NCI-H82 (cell line): ENCODE data around the gene APBB1IP.
"Not testable (repeated sequence)": the region's sequence is repeated elsewhere in the genome, so short reads cannot be mapped to it uniquely, and the experiment has no call there.

ENCODE experiments used
- DNase-seq: peaks from one replicate; lab custom pipeline; 2025; lab: John Stamatoyannopoulos, UW

APBB1IP gene

DNA sequence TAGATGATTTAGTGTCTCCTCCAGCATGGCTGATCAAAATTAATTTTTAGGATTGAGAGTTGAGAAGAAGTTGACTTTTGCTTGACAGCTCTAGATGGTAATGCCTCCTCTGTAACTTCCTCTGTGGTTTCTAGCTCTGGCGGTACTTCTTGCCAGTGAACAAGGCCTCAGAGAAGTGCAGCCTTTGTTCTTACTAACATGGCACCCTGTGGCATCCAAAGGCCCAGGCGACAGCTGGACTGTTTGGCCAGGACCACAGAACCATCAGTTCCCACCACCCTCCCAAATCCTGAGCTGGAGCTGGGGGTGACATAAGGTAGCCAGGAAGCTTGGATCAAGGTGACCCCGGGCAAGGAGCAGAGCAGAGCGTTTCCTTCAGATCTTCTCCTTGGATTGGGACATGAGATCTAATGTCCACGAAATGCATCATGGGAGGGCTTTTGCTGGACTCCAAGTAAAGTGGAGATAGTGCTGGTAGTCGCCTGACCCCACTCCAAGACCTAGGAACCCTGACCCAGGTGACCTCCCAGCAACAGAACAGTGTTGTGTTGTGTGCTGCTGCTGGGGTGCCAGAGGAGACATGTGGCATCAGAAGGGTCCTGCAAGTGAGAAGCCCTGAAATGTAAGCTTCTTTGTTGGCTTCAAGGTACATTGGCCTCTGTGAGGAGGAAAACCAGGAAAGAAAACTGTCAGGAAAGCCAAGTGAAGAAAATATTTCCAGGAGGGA lies 41.8 kb downstream of the APBB1IP start:
- DNase-seq: no peak

DNA sequence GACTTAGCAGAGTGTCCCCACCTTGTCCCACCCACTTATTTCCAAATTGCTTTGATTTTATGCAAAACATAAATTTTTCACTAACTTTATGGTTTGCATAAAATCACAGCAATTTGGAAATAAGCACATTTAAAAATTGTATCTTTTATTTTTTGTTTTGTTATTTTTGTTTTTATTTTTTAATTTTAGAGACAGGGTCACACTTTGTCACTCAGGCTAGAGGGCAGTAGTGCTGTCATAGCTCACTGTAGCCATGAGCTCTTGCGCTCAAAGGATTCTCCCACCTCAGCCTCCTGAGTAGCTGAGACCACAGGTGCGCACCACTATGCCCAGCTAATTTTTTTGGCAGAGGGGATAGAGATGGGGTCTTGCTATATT lies 43.2 kb downstream of the APBB1IP start:
- DNase-seq: no peak

DNA sequence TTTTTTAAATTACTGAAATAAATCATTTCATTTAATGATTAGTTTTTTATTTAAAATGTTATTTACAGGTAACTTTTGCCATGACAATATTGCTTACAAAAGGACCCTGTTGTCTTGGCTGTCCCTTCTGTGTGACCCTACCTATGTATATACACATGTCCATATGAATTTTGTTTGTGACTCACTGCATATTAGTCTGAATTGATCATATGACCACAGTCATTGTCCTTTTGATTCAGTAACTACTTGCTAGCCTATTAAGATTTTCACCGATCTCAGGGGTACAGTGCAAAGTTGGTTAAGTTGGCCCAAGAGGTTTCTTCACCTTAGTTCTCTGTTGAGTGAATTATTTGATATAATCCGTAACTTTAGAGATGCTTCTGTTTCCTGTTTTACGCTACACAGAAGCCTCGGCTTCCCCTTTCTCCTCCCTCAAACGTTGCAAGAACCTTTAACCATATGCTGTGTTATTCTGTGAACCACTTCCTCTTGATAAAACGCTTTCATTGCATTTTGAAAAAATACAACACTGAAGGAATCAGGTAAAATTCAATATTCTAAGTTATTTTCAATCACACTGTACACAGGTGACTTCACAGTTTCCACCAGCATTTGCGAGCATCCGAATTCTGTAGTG lies 43.9 kb downstream of the APBB1IP start:
- DNase-seq: no peak

DNA sequence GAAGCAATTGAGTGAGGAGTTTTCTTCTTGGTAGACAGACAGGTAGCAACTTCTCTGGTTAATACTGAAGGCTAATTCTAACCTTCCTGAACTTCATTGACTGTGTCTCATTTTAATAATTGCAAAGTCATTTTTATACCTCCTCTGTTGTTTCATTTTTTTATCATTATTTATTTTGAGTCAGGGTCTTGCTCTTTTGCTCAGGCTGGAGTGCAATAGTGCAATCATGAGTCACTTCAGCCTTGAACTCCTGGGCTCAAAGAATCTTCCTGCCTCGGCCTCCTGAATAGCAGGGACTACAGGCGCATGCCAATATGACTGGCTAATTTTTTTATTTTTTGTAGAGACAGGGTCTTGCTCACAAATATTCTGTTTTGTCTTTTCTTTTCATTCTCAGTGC lies 45.4 kb downstream of the APBB1IP start:
- DNase-seq: no peak

DNA sequence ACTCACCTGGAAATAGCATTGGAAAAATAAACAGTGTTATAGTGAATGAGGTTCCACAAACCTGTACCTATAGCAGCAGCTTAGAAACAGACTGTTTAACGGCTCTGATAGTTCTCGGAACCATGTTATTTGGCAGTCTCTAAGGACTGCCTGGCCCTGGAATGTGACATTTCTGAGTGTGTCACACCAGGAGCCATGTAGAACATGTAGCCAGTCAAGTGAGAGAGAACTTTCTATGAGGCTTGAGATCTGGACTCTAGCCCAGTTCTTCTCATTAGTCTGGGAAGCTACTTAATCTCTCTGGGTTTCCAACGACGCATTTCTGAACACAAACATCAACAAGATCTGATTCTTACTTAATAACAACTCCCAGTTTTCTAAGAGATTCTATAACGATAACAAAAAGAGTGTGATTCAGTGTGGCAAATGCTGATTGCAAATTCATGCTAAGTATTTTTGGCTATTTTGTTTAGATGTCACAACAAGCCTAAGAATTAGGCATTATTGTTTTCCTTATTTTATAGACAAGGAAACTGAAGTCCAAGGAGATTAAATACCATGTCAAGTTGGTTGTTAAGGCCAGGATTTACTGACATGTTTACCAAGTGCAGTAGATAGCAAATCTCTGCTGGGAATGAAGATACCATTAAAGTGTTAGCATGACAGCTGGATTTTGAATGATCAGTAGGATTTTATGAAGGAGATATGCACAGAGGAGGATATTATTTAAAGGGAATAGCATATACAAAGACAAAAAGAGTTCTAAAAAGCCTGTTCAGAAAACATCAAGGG lies 47.2 kb downstream of the APBB1IP start:
- DNase-seq: peak; percentile 12

DNA sequence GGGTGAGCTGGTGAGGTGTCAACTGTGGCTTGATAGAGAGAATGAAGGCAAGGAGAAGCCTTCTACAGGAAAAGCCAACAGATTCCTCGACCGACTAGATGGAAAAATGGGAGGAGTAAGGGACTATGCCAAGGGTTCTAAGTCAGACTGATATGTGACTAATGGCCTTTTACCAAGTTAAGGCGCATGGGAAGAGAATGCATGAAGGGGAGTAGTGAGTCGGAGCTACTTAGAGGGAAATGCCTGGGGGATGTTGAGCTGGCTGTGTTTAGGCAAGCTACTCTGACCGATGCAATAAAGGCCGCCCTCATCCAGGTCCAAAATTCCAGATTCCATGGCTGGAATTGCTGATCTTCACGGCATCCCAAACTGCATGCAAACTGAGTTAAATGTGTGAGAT lies 48.2 kb downstream of the APBB1IP start:
- DNase-seq: no peak

DNA sequence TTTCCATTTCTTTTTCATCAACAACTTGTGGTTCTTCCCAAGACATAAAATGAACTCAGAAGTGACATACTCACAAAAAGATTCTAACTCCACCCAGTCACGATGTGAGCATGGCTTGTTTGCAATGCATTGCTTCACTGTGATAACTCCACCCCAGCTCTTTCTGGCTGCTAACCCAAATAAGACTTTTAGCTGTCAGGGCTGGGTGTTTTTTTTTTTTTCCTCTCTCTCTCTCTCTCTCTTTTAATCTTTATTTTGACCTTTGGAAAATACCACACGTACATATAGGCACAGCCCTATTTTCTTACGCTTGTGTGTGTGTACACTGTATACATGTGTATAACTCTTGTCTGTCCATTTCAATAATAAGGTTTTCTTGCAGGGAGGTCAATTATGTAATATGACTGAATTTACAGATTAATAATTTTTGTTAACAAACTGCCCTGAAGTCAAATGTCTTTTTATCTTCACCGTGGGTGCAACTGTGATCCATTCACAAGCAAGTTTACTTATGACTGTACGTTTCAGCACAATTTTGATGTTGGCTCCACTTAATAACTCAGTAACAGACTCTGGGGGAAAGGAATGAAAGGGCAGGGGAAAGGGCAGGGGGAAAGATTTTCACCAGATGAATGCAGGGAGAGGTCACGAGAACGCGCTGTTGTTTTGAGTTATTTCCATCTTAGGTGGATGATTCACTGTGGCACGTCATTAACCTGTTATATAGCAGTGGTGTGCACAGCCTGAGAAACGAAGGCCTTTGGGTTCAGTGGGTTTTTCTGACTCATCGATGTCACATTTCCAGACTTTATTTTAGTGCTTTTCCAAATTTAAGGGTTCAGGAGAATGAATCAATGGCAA lies 49.1 kb downstream of the APBB1IP start:
- no peak for DNase-seq

DNA sequence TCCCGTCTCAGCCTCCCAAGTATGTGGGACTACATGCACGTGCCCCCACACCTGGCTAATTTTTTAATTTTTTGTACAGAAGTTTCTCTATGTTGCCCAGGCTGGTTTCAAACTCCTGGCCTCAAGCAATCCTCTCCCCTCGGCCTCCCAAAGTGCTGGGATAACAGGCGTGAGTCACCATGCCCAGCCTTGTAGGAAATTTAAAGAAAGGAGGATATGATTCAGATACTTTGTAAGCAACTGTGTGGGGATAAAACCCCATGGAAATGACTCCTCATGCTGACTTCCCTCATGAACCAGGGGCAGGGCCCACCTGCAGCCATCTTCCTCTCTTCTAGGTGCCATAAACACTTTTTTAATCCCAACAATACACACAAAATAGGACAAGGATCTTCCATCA lies 50.2 kb downstream of the APBB1IP start:
- no peak for DNase-seq

DNA sequence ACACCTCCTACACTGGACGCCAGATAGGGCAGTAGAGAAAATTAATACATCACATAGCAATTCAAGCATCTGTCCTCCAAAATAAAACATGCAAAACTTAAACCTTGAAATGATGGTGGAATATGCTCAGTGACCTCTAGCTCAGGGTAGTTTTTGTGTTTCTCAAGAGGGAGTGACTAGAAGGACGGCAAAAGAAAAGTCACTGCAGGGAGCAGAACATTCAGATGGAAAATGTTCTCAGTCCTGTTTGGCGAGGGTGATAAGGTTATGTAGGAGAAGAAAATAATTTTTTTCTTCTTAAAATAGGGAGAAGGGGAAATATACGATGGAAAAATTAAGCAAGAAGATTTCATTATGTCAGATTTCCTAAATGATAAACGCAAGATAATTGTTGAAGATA lies 50.9 kb downstream of the APBB1IP start:
- no peak for DNase-seq

DNA sequence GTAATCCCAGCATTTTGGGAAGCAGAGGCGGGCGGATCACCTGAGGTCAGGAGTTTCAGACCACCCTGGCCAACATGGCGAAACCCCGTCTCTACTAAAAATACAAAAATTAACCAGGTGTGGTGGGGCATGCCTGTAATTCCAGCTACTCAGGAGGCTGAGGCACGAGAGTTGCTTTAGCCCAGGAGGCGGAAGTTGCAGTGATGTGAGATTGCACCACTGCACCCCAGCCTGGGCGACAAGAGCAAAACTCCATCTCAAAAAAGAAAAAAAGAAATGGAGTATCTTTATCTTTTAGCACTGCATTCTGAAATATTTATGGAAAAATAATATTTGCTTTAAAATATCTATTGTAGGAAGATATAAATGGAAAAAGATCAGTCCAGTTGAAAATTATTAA lies 52.2 kb downstream of the APBB1IP start:
- not testable (repeated sequence) for DNase-seq

DNA sequence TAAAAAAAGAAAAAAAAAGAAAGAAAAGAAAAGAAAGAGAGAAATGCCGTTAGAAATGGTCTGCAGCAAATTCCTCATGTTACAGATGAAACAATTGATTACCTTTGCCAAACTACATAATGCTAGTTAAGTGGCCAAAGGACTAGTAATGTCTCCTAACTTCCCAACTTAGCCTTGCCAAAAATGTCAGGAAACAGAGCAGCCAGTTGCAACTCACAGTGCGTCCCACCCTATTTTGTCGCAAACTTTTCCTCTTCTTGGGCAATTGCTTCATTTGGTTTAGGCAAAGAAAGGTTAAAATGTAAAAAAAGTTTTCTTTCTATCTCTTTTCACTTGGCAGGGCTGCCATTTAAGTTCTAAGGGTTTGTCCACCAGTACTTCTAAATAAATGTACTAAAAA lies 53.1 kb downstream of the APBB1IP start:
- no peak for DNase-seq

DNA sequence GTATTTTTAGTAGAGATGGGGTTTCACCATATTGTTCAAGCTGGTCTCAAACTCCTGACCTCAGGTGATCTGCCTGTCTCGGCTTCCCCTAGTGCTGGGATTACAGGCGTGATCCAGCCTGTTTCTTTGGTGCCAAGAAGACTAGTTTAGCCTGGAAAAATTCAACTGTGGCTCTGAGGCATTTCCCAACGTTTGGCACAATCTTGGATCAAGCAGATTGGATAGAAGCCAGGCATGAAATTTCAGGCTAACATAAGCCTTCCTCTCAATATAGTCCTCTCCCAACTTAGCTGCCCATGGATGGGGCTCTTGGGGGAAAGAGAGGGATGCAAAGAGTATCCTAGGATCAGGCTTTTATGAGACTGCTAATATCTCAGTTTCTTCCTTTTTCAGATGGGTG lies 53.8 kb downstream of the APBB1IP start:
- DNase-seq: no peak

DNA sequence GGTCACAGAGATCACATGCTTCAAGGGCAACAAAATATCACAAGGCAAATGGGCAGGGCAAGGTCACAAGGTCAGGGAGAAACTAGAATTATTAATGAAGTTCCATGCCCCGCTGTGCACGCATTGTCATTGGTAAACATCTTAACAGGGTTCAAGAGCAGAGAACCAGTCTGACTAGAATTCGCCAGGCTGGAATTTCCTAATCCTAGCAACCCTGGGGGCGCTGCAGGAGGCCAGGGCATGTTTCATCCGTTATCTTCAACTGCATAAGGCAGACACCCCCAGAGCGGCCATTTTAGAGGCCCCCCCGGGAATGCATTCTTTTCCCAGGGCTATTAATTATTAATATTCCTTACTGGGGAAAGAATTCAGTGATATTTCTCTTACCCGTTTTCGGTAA lies 54.6 kb downstream of the APBB1IP start:
- not testable (repeated sequence) for DNase-seq

DNA sequence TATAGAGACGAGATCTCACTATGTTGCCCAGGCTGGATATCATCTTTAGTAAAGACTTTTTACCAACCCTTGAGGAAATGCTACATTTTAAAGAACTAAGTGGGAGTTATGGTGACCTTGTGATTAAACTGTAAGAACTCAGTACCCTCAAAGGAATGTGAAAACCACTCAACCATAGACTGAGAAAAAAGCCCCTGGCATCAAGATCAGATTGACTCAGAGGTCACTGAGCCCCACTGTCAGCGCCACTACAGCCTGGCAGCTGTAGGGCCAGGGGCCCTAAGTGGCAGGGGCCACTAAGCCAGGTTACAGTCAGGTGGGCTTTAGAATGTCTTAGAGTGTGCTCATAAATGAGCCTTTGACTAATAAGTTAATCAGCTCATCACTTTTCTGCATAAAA lies 55.9 kb downstream of the APBB1IP start:
- DNase-seq: no peak

DNA sequence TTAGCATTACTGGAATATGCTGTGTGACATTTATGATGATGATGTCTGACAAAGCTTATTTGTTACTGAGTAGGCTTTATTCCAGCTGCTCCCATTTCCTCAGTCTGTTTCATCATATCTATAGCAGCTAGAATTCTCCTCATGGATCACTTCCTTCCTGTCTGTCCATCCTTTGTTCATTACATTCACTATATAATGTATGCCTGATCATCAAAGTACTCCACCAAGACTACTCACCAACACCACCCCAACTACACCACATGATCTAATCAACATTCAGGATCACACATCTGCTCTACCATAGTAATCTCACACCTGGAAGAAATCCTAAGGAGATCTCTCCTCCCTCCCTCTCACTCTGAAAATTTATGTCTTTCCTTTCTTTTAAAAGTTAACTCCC lies 61.3 kb downstream of the APBB1IP start:
- DNase-seq: no peak

DNA sequence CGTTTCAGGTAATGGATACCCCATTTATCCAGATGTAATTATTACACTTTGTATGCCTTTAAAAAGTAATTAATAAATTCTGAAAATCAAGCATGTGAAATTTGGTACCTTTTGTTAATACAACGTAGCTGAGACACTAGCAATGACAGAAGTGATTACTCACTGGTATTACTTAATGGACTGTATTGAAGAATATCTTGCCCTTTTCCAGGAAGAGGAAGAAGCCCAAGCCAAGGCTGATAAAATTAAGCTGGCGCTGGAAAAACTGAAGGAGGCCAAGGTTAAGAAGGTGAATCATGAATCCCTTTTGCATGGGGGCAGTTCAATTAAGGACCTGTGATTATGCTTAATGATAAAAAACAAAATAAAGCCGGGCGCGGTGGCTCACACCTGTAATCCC lies 64.8 kb downstream of the APBB1IP start:
- DNase-seq: no peak

DNA sequence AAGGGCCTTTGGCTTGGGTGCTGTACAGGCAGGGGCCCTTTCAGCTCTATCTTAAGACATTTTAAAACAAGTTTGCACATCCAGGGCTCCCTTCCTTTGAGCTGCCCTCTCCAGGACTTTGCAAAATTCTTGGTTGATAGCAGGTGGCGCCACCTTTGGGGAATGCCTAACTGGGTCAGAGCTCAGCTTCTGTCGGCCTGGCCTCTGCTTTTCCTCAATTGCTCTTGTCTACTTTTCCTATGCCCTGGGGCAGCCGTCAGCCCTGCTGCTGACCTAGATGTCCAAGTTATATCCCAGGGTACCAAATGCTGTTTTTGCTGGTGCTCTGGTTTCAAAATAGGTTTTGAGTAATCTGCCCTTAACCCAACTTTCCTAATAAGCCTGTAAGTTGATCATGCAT lies 65.8 kb downstream of the APBB1IP start:
- DNase-seq: no peak

DNA sequence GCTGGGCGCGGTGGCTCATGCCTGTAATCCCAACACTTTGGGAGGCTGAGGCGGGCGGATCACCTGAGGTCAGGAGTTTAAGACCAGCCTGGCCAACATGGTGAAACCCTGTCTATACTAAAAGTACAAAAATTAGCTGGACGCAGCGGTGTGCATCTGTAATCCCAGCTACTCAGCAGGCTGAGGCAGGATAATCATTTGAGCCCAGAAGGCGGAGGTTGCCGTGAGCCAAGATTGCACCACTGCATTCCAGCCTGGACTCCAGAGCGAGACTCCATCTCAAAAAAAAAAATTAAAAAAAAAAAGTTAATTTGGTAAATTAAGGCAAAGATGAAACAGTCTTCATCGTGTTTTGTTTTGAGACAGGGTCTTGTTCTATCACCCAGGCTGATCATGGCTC lies 66.3 kb downstream of the APBB1IP start:
- DNase-seq: not testable (repeated sequence)

DNA sequence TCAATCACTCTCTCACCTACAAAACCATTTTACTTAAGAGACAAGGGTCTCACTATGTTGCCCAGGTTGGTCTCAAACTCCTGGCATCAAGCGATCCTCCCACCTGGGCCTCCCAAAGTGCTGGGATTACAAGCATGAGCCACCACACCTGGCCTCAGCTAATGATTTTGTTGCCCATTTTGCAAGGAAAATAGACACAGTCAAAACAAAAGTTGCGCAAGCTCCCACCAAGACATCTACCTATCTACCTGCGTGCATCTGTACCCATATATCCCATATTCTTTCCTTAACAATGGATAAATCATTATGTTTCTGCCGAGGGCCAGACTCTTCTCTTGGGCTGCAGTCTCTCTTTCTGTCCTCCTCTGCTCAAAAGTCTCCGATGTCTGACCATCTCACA lies 67.3 kb downstream of the APBB1IP start:
- no peak for DNase-seq

DNA sequence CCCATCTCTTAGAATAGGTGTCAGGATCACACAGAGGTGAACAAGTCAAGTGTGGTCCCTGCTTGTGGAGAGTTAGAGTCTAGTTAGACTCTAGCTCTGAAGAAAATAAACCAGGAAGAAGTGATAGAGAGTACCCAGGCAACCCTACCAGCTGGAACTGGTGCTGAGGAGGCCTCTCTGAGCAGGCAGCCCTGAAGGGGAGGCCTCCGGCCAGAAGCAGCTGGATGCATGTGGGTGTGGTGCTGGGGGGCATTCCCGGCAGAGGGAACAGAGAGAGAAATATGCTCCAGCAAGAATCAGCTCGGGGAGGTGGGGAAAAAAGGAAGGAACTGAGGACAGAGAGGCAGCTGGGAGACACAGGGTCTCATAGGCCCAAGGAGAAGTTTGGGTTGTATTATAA lies 68.6 kb downstream of the APBB1IP start:
- DNase-seq: no peak

DNA sequence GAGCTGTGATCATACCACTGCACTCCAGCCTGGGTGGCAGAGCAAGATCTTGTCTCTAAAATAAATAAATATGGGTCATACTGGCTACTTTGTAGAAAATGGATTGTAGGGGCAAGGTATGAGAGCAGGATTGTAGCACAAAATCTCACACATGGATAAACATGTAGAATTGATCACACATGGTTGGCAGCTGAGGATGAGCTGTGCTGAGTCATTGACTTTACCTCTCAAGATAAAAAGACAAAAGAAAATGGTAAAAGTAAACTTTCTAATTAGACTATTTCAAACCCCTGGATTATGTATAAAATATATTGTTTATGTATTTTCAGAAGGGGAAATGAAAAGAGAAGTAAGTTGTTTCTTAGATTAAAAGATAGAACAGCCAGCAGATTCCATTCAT lies 69.3 kb downstream of the APBB1IP start:
- no peak for DNase-seq

DNA sequence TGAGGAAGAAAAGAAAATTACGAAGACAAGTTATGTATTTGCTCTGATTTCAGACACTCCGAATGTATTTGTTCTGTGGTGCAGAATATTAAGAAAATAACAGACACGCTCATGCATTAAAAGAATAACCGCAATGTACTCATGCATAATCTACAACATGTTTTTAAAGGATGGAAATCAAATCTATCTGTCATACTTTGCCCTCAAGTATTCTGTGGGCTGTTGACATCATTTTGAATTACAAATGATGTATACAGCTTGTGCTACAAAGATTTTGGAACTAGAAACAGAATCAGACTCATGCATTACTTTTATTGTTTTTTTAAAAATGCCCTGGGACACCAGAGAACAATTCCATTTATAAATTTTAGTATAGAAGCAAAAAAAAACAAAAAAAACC lies 69.9 kb downstream of the APBB1IP start:
- no peak for DNase-seq
